WTC11 (cell line): ENCODE results near the gene SRRM5.

Source experiments
- RELA ChIP-seq: sonication (generic); formaldehyde crosslinking; IDR thresholded peaks from 2 replicates; pipeline ENCODE4 v1.8.1; 2022; ENCODE audit warnings: missing genetic modification reagents, mild to moderate bottlenecking, borderline replicate concordance
- TF ChIP-seq, protein P1 (sequence below): fragments of 200-600 bp; IDR thresholded peaks from 2 replicates; pipeline ENCODE4 v1.8.0; 2022; ENCODE audit warnings: antibody characterized with exemption
- TF ChIP-seq, protein P2 (sequence below): sonication (generic); formaldehyde crosslinking; conservative IDR thresholded peaks from 2 replicates; pipeline ENCODE4 v1.8.1; 2023; ENCODE audit warnings: mild to moderate bottlenecking, low read depth, missing genetic modification reagents, moderate library complexity
- TF ChIP-seq, protein P3 (sequence below): sonication (generic); formaldehyde crosslinking; IDR thresholded peaks from 2 replicates; pipeline ENCODE4 v1.8.0; 2022; ENCODE audit warnings: mild to moderate bottlenecking, missing genetic modification reagents

DNA sequence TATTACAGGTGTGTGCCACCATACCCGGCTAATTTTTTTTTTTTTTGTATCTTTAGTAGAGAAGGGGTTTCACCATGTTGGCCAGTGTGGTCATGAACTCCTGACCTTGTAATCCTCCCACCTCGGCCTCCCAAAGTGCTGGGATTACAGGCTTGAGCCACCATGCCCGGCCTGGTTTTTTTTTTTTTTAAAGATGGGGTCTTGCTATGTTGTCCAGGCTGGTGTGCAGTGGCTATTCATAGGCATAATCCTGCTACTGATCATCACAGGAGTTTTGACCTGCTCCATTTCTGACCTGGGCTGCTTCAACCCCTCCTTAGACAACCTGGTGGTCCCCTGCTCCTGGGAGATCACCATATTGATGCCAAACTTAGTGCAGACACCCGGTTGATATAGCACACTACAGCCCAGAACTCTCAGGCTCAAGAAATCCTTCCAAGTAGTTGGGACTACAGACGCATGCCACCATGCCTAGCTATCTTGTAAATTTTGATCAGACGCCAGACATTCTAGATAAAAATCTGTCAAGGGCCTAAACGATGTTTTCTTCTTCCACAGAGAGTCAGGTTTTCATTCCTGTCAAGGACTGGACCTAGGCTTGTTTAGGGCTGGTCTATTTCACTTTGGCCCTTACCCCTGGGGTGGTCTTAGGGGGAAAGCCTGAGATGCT lies 48.5 kb downstream of the SRRM5 start:
- TF ChIP-seq, protein P1, sequence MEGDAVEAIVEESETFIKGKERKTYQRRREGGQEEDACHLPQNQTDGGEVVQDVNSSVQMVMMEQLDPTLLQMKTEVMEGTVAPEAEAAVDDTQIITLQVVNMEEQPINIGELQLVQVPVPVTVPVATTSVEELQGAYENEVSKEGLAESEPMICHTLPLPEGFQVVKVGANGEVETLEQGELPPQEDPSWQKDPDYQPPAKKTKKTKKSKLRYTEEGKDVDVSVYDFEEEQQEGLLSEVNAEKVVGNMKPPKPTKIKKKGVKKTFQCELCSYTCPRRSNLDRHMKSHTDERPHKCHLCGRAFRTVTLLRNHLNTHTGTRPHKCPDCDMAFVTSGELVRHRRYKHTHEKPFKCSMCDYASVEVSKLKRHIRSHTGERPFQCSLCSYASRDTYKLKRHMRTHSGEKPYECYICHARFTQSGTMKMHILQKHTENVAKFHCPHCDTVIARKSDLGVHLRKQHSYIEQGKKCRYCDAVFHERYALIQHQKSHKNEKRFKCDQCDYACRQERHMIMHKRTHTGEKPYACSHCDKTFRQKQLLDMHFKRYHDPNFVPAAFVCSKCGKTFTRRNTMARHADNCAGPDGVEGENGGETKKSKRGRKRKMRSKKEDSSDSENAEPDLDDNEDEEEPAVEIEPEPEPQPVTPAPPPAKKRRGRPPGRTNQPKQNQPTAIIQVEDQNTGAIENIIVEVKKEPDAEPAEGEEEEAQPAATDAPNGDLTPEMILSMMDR = no peak
- TF ChIP-seq, protein P2, sequence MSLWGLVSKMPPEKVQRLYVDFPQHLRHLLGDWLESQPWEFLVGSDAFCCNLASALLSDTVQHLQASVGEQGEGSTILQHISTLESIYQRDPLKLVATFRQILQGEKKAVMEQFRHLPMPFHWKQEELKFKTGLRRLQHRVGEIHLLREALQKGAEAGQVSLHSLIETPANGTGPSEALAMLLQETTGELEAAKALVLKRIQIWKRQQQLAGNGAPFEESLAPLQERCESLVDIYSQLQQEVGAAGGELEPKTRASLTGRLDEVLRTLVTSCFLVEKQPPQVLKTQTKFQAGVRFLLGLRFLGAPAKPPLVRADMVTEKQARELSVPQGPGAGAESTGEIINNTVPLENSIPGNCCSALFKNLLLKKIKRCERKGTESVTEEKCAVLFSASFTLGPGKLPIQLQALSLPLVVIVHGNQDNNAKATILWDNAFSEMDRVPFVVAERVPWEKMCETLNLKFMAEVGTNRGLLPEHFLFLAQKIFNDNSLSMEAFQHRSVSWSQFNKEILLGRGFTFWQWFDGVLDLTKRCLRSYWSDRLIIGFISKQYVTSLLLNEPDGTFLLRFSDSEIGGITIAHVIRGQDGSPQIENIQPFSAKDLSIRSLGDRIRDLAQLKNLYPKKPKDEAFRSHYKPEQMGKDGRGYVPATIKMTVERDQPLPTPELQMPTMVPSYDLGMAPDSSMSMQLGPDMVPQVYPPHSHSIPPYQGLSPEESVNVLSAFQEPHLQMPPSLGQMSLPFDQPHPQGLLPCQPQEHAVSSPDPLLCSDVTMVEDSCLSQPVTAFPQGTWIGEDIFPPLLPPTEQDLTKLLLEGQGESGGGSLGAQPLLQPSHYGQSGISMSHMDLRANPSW (CRISPR knock-in tag) = no peak
- TF ChIP-seq, protein P3, sequence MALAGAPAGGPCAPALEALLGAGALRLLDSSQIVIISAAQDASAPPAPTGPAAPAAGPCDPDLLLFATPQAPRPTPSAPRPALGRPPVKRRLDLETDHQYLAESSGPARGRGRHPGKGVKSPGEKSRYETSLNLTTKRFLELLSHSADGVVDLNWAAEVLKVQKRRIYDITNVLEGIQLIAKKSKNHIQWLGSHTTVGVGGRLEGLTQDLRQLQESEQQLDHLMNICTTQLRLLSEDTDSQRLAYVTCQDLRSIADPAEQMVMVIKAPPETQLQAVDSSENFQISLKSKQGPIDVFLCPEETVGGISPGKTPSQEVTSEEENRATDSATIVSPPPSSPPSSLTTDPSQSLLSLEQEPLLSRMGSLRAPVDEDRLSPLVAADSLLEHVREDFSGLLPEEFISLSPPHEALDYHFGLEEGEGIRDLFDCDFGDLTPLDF = no peak
- TF ChIP-seq RELA (CRISPR knock-in tag) = no peak
